Measurements from ENCODE around the gene GJE1. TPM values are rescaled to one million over a fixed set of nuclear protein-coding genes. Genes with fewer than 3 reads are reported as not detected.

Gene GJE1
- not detected for total RNA-seq (2013)
- polyA plus RNA-seq (not detected), polyA minus RNA-seq (not detected in 2 replicates), total RNA-seq (0 to 0.75 (median 0) reads per million in 11 experiments)

- 86% methylated on average over 1 of the region's 1 CpG for WGBS (ENCODE audit: insufficient coverage)
- Histone ChIP-seq H3K4me2 (replicated peaks; ENCODE audit: extremely low read depth, low read length, poor library complexity, severe bottlenecking) (no peak within 1 kb of the TSS), H3K27ac (ENCODE audit: low read depth in 1 of 2, low read length in 2 of 2) (no peak within 1 kb of the TSS), H3K9me3 (replicated peaks in 1 of 2; ENCODE audit: control insufficient read depth in 1 of 2, insufficient read depth in 1 of 2, low read length in 2 of 2) (no peaks in the 10 kb centered on the region), H3K9ac (ENCODE audit: insufficient read depth, low read length, poor library complexity, severe bottlenecking) (no peak within 1 kb of the TSS), H3K27me3 (ENCODE audit: control insufficient read depth in 2 of 2, insufficient read depth in 2 of 2, low read length in 2 of 2) (no peaks in the 10 kb centered on the region), H3K36me3 (replicated peaks in 1 of 2; ENCODE audit: control insufficient read depth in 1 of 2, insufficient read depth in 2 of 2, low read length in 2 of 2) (no peaks in the 10 kb centered on the region), H3K4me3 (replicated peaks in 1 of 3; ENCODE audit: low read depth in 2 of 3, low read length in 3 of 3) (no peak within 1 kb of the TSS), H2AFZ (ENCODE audit: insufficient read depth, low read depth, low read length, poor library complexity, severe bottlenecking) (no peak within 1 kb of the TSS), H3K4me1 (ENCODE audit: control insufficient read depth in 1 of 2, insufficient read depth in 2 of 2, low read length in 2 of 2) (no peaks in the 10 kb centered on the region), H3K79me2 (ENCODE audit: insufficient read depth, low read length) (no peaks in the 10 kb centered on the region), H4K20me1 (ENCODE audit: insufficient read depth, low read length) (no peaks in the 10 kb centered on the region)
- no peaks in the 10 kb centered on the region for H3K36me3 Mint-ChIP-seq
- H3K4me3 Mint-ChIP-seq, result no peak within 1 kb of the TSS
- peaks cover 0 to 6% (median 2%) of the 10 kb centered on the region in 7 donors for H3K9me3 Mint-ChIP-seq
- peaks cover 0 to 2% (median 0%) of the 10 kb centered on the region in 3 donors for H3K27me3 Mint-ChIP-seq (ENCODE audit: low read depth in 3 of 3)
- H3K4me1 Mint-ChIP-seq, result no peaks in the 10 kb centered on the region
- H3K27ac Mint-ChIP-seq, result no peak within 1 kb of the TSS
- TF ChIP-seq CTCF (IDR thresholded peaks at IDR 0.05), result no peak
- intact Hi-C loops (cut with micrococcal nuclease), result no loop called here
- no peak for DNase-seq
Observed at GRCh38 chr6:142132625-142133024, at the start of gene GJE1. TSS of gene GJE1 (plus strand) at chr6:142132925. CDS start at chr6:142133159, 234 bp downstream.

- Histone ChIP-seq H3K9ac (ENCODE audit: insufficient read depth, low read length, poor library complexity, severe bottlenecking) (no peak overlapping the region), H4K20me1 (ENCODE audit: insufficient read depth, low read length) (no peaks in the 10 kb centered on the region), H2AFZ (ENCODE audit: insufficient read depth, low read depth, low read length, poor library complexity, severe bottlenecking) (no peak overlapping the region), H3K4me1 (ENCODE audit: control insufficient read depth in 1 of 2, insufficient read depth in 2 of 2, low read length in 2 of 2) (no peaks in the 10 kb centered on the region), H3K79me2 (ENCODE audit: insufficient read depth, low read length) (no peaks in the 10 kb centered on the region), H3K36me3 (replicated peaks in 1 of 2; ENCODE audit: control insufficient read depth in 1 of 2, insufficient read depth in 2 of 2, low read length in 2 of 2) (no peaks in the 10 kb centered on the region), H3K4me2 (replicated peaks; ENCODE audit: extremely low read depth, low read length, poor library complexity, severe bottlenecking) (no peak overlapping the region), H3K4me3 (replicated peaks in 1 of 3; ENCODE audit: low read depth in 2 of 3, low read length in 3 of 3) (no peak overlapping the region), H3K27me3 (ENCODE audit: control insufficient read depth in 2 of 2, insufficient read depth in 2 of 2, low read length in 2 of 2) (peaks cover 3 to 22% of the 10 kb centered on the region in 2 donors), H3K9me3 (replicated peaks in 1 of 2; ENCODE audit: control insufficient read depth in 1 of 2, insufficient read depth in 1 of 2, low read length in 2 of 2) (peaks cover 4 to 14% of the 10 kb centered on the region in 2 donors), H3K27ac (ENCODE audit: low read depth in 1 of 2, low read length in 2 of 2) (no peak overlapping the region)
- WGBS (ENCODE audit: insufficient coverage), result 21% methylated on average over 25 of the region's 49 CpGs
- TF ChIP-seq CTCF (IDR thresholded peaks at IDR 0.05), result no peak
- no peak for DNase-seq
- Mint-ChIP-seq H3K27ac (no peak overlapping the region), H3K27me3 (ENCODE audit: low read depth in 3 of 3) (peaks cover 13 to 21% (median 17%) of the 10 kb centered on the region in 3 donors), H3K9me3 (peaks cover 3 to 17% (median 10%) of the 10 kb centered on the region in 7 donors), H3K36me3 (no peaks in the 10 kb centered on the region), H3K4me1 (no peaks in the 10 kb centered on the region), H3K4me3 (peak overlapping the region in 1 of 2 donors; percentile 66)
- intact Hi-C loops (cut with micrococcal nuclease), result no loop called here
Observed at GRCh38 chr6:142087950-142088857, 44.5 kb upstream of the GJE1 start.
